Activated CD4-positive, alpha-beta memory T cell treated with anti-CD3 and anti-CD28 coated beads for 36 hours (primary cell): ENCODE measurements around the gene KLK4. TPM values are rescaled to one million over a fixed set of nuclear protein-coding genes. Genes with fewer than 3 reads are reported as not detected.

ENCODE experiments used
- CTCF ChIA-PET: fragments of 350-600 bp; sonication (Branson Sonifier 250); formaldehyde crosslinking; loops from one replicate; lab custom pipeline; 2021; ENCODE audit warnings: antibody characterized with exemption, inconsistent platforms; lab: Charles Lee
- POLR2A ChIA-PET: fragments of 350-600 bp; sonication (Branson Sonifier 250); formaldehyde crosslinking; loops from one replicate; lab custom pipeline; 2021; ENCODE audit warnings: antibody characterized with exemption; lab: Charles Lee
- DNase-seq: peaks from one replicate; pipeline ENCODE4 v3.0.0-alpha.2; 2020
- H3K27ac Mint-ChIP-seq: one replicate; pipeline ENCODE4 v1.8.0; 2021; ENCODE audit warnings: mixed read lengths
- H3K27me3 Mint-ChIP-seq: one replicate; pipeline ENCODE4 v1.8.0; 2021; ENCODE audit warnings: mixed read lengths
- H3K36me3 Mint-ChIP-seq: one replicate; pipeline ENCODE4 v1.8.0; 2021; ENCODE audit warnings: mixed read lengths
- H3K4me1 Mint-ChIP-seq: one replicate; pipeline ENCODE4 v1.8.0; 2021; ENCODE audit warnings: low read depth, mixed read lengths
- H3K4me3 Mint-ChIP-seq: one replicate; pipeline ENCODE4 v1.8.0; 2021; ENCODE audit warnings: mild to moderate bottlenecking, mixed read lengths
- H3K9me3 Mint-ChIP-seq: one replicate; pipeline ENCODE4 v1.8.0; 2021; ENCODE audit warnings: mixed read lengths
- intact Hi-C: fragments of 100-400 bp; cut with micrococcal nuclease; formaldehyde crosslinking; loops from one replicate; pipeline ENCODE4 v1.15.1; 2023
- total RNA-seq, 2 experiments: library from RNA; stranded (reverse); gene quantifications; one replicate each; pipeline ENCODE4 v1.2.3, GENCODE V29; 2021

KLK4 gene
- total RNA-seq, 2 experiments from 2014 or later: not detected

- no peak for DNase-seq
- Mint-ChIP-seq H3K27me3 (peaks cover 14% of the 10 kb centered on the region), H3K4me1 (no peaks in the 10 kb centered on the region), H3K27ac (no peak overlapping the region), H3K9me3 (no peaks in the 10 kb centered on the region), H3K36me3 (no peaks in the 10 kb centered on the region), H3K4me3 (no peak overlapping the region)
- ChIA-PET POLR2A (no interaction called here), CTCF (interaction anchor here (0.6 kb wide), 1 partner anchor 8 kb away, joined by 3 read pairs; no protein-coding TSS in a partner anchor)
- intact Hi-C loops: no loop called here
Observed at GRCh38 chr19:50932018-50932689, 21.0 kb upstream of the KLK4 start.

DNA sequence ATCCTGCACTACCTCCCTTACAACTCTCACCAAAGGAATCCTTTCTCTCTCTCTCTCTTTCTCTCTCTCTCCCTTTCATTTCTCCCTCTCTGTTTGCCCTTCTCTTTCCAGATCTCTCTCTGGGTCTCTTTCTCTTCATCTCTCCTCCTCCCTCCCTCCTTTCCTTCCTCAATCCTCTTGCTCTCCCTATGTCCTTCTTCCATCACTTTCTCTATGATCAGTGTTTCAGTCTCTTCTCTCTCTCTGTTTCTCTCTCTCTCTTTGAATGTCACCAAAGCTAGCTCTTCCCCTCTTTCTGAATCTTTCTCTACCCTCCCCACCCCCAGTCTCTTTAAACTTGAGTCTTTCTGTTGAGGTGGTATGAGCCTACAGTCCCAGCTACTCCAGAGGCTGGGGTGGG, 19.8 kb upstream of the KLK4 start:
- ChIA-PET CTCF (interaction anchor here (0.6 to 2.8 kb wide), 3 partner anchors 9 to 357 kb away, joined by 3 to 11 read pairs (median 6); no protein-coding TSS in a partner anchor), POLR2A (no interaction called here)
- intact Hi-C loops: no loop called here
- no peaks in the 10 kb centered on the region for H3K4me1 Mint-ChIP-seq
- no peak overlapping the region for H3K27ac Mint-ChIP-seq
- no peak for DNase-seq
- no peaks in the 10 kb centered on the region for H3K9me3 Mint-ChIP-seq
- no peak overlapping the region for H3K4me3 Mint-ChIP-seq
- no peaks in the 10 kb centered on the region for H3K36me3 Mint-ChIP-seq
- peaks cover 14% of the 10 kb centered on the region for H3K27me3 Mint-ChIP-seq

DNA sequence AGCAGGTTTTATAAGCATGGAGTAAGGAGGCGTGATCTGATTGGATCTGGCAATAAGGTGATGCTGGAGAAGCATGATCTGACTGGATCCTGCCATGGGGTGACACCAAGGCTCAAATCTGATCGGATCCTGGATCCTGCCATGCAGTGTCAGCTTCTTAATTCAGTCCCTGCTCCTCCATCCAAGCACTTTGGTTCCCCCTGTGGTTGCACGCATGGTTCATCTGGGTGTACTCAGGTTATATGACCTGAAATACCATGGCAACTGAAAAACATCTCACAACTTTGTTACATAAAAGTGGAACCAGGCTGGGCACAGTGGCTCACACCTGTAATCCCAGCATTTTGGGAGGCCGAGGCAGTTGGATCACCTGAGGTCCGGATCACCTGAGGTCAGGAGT, 17.6 kb upstream of the KLK4 start:
- CTCF ChIA-PET: interaction anchor here (1.3 to 2.8 kb wide), 4 partner anchors 7 to 168 kb away, joined by 3 to 11 read pairs (median 4); no protein-coding TSS in a partner anchor
- H3K27ac Mint-ChIP-seq: no peak overlapping the region
- H3K4me3 Mint-ChIP-seq: no peak overlapping the region
- H3K27me3 Mint-ChIP-seq: peaks cover 11% of the 10 kb centered on the region
- H3K9me3 Mint-ChIP-seq: no peaks in the 10 kb centered on the region
- no peaks in the 10 kb centered on the region for H3K36me3 Mint-ChIP-seq
- no peak for DNase-seq
- H3K4me1 Mint-ChIP-seq: no peaks in the 10 kb centered on the region
- POLR2A ChIA-PET: no interaction called here
- intact Hi-C loops: loop anchor here (10.0 kb wide), 1 partner anchor 124 kb away; no protein-coding TSS in a partner anchor

GRCh38 chr19:50926144-50926543, 14.9 kb upstream of the KLK4 start:
- POLR2A ChIA-PET: no interaction called here
- intact Hi-C loops: loop anchor here (10.0 kb wide), 1 partner anchor 121 kb away; no protein-coding TSS in a partner anchor
- no peak overlapping the region for H3K27ac Mint-ChIP-seq
- no peaks in the 10 kb centered on the region for H3K9me3 Mint-ChIP-seq
- DNase-seq: no peak
- H3K4me3 Mint-ChIP-seq: no peak overlapping the region
- H3K36me3 Mint-ChIP-seq: no peaks in the 10 kb centered on the region
- CTCF ChIA-PET: interaction anchor here (1.5 kb wide), 1 partner anchor 10 kb away, joined by 3 read pairs; no protein-coding TSS in a partner anchor
- peaks cover 10% of the 10 kb centered on the region for H3K4me1 Mint-ChIP-seq
- peaks cover 15% of the 10 kb centered on the region for H3K27me3 Mint-ChIP-seq

GRCh38 chr19:50925734-50926133, 14.5 kb upstream of the KLK4 start:
- peaks cover 10% of the 10 kb centered on the region for H3K4me1 Mint-ChIP-seq
- peaks cover 12% of the 10 kb centered on the region for H3K27me3 Mint-ChIP-seq
- no peak overlapping the region for H3K4me3 Mint-ChIP-seq
- intact Hi-C loops: loop anchor here (10.0 kb wide), 1 partner anchor 121 kb away; no protein-coding TSS in a partner anchor
- no peak overlapping the region for H3K27ac Mint-ChIP-seq
- DNase-seq: no peak
- H3K36me3 Mint-ChIP-seq: no peaks in the 10 kb centered on the region
- CTCF ChIA-PET: interaction anchor here (0.9 to 1.5 kb wide), 2 partner anchors 10 to 171 kb away, joined by 3 read pairs; no protein-coding TSS in a partner anchor
- no peaks in the 10 kb centered on the region for H3K9me3 Mint-ChIP-seq
- POLR2A ChIA-PET: no interaction called here

- ChIA-PET CTCF (interaction anchor here (0.6 to 1.1 kb wide), 3 partner anchors 8 to 27 kb away, joined by 3 to 4 read pairs (median 3); no protein-coding TSS in a partner anchor), POLR2A (no interaction called here)
- no peak overlapping the region for H3K27ac Mint-ChIP-seq
- no peak overlapping the region for H3K4me3 Mint-ChIP-seq
- peaks cover 21% of the 10 kb centered on the region for H3K27me3 Mint-ChIP-seq
- no peaks in the 10 kb centered on the region for H3K9me3 Mint-ChIP-seq
- H3K36me3 Mint-ChIP-seq: no peaks in the 10 kb centered on the region
- intact Hi-C loops: loop anchor here (5.0 to 10.0 kb wide), 2 partner anchors 120 to 217 kb away; no protein-coding TSS in a partner anchor
- peaks cover 10% of the 10 kb centered on the region for H3K4me1 Mint-ChIP-seq
- no peak for DNase-seq
Observed at GRCh38 chr19:50924586-50924985, 13.4 kb upstream of the KLK4 start.

DNA sequence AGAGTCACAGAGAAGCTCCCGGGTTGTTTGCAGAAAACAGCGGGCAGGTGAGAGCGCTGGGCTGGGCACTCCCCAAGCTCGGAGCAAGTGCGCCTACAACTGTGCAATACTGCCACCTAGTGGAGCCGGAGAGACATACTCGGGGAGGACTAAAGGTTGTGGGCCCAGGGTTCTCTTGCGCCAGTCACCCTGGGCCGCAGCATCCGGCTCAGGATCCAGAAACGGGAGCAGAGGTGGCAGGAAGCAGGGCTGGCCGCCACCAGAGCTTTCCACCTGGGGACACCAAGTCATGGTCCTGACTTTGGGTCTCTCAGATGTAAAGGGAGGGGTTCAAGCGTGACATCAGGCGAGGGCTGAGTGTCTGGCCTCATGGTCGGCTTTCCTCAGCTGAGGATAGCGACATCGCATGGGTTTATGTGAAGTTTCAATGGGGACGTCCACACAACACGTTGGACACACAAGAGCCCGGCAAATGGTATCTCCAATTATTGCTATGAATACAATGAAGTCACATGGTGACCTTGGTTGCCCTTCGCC, 11.2 kb upstream of the KLK4 start:
- DNase-seq: peak; percentile 84
- Mint-ChIP-seq H3K4me1 (peaks cover 10% of the 10 kb centered on the region), H3K27ac (no peak overlapping the region), H3K4me3 (no peak overlapping the region), H3K27me3 (peaks cover 28% of the 10 kb centered on the region), H3K36me3 (no peaks in the 10 kb centered on the region), H3K9me3 (no peaks in the 10 kb centered on the region)
- ChIA-PET CTCF (interaction anchor here (0.5 to 2.5 kb wide), 39 partner anchors 8 to 670 kb away, joined by 3 to 23 read pairs (median 4); partner anchors contain the start of gene C19orf81), POLR2A (interaction anchor here (1.0 kb wide), 1 partner anchor 119 kb away, joined by 3 read pairs; no protein-coding TSS in a partner anchor)
- intact Hi-C loops: loop anchor here (1.0 to 10.0 kb wide), 4 partner anchors 16 to 385 kb away; no protein-coding TSS in a partner anchor

GRCh38 chr19:50921426-50922316, 10.5 kb upstream of the KLK4 start:
- CTCF ChIA-PET: interaction anchor here (0.5 to 2.5 kb wide), 39 partner anchors 9 to 669 kb away, joined by 3 to 23 read pairs (median 4); partner anchors contain the start of gene C19orf81
- H3K4me3 Mint-ChIP-seq: no peak overlapping the region
- no peaks in the 10 kb centered on the region for H3K9me3 Mint-ChIP-seq
- H3K27me3 Mint-ChIP-seq: peaks cover 32% of the 10 kb centered on the region
- intact Hi-C loops: loop anchor here (1.0 to 10.0 kb wide), 4 partner anchors 15 to 384 kb away; no protein-coding TSS in a partner anchor
- POLR2A ChIA-PET: interaction anchor here (1.0 kb wide), 1 partner anchor 118 kb away, joined by 3 read pairs; no protein-coding TSS in a partner anchor
- peaks cover 10% of the 10 kb centered on the region for H3K4me1 Mint-ChIP-seq
- H3K27ac Mint-ChIP-seq: no peak overlapping the region
- H3K36me3 Mint-ChIP-seq: no peaks in the 10 kb centered on the region
- no peak for DNase-seq

DNA sequence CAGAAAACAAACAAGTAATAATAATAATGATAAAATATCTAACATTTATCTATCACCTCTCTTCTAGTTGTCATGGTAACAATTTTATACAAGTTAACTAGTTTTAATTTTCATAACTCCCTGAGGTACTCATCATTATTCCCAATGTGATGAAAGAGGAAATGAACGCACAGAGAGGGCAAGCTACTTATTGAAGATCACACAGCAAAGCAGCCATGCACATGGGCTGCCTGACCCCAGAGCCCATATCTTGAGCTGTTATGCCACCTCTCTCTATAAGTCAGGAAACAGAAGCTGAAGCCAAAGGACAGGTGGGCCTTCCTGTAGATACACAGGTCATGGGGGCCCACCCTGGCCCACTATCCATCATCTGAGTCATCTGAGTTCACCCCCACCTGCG, 4.9 kb upstream of the KLK4 start:
- POLR2A ChIA-PET: no interaction called here
- no peak overlapping the region for H3K27ac Mint-ChIP-seq
- intact Hi-C loops: no loop called here
- no peak overlapping the region for H3K4me3 Mint-ChIP-seq
- no peaks in the 10 kb centered on the region for H3K9me3 Mint-ChIP-seq
- CTCF ChIA-PET: no interaction called here
- peaks cover 26% of the 10 kb centered on the region for H3K27me3 Mint-ChIP-seq
- DNase-seq: no peak
- no peaks in the 10 kb centered on the region for H3K36me3 Mint-ChIP-seq
- peaks cover 2% of the 10 kb centered on the region for H3K4me1 Mint-ChIP-seq

- H3K36me3 Mint-ChIP-seq: no peaks in the 10 kb centered on the region
- peaks cover 4% of the 10 kb centered on the region for H3K4me1 Mint-ChIP-seq
- CTCF ChIA-PET: interaction anchor here (0.7 kb wide), 1 partner anchor 9 kb away, joined by 3 read pairs; no protein-coding TSS in a partner anchor
- no peaks in the 10 kb centered on the region for H3K9me3 Mint-ChIP-seq
- POLR2A ChIA-PET: no interaction called here
- peaks cover 37% of the 10 kb centered on the region for H3K27me3 Mint-ChIP-seq
- no peak overlapping the region for H3K27ac Mint-ChIP-seq
- intact Hi-C loops: no loop called here
- no peak overlapping the region for H3K4me3 Mint-ChIP-seq
- DNase-seq: peak; percentile 68
Observed at GRCh38 chr19:50912727-50913716, 1.8 kb upstream of the KLK4 start.
